IPS-18c (cell line): ENCODE data around the gene TGFA.

Experiments
- H3K4me3 ChIP-seq: 2 replicates; pipeline ENCODE4 v1.7.0; 2013; ENCODE audit warnings: low read depth, mild to moderate bottlenecking, low read length, moderate library complexity; ENCODE audit not compliant: insufficient read depth
- H3K9me3 ChIP-seq: one replicate; pipeline ENCODE4 v1.6.1; 2013; ENCODE audit warnings: mild to moderate bottlenecking, low read length, moderate library complexity; ENCODE audit not compliant: control insufficient read depth, insufficient read depth

Gene TGFA

GRCh38 chr2:70511971-70512729 lies 41.5 kb downstream of the TGFA start:
- H3K9me3 ChIP-seq = no peaks in the 10 kb centered on the region
- no peak overlapping the region for H3K4me3 ChIP-seq

GRCh38 chr2:70510313-70510712 lies 43.3 kb downstream of the TGFA start:
- no peaks in the 10 kb centered on the region for H3K9me3 ChIP-seq
- H3K4me3 ChIP-seq = no peak overlapping the region

- Histone ChIP-seq H3K9me3 (no peaks in the 10 kb centered on the region), H3K4me3 (no peak overlapping the region)
Measured at GRCh38 chr2:70509565-70509964, 44.1 kb downstream of the TGFA start.

- Histone ChIP-seq H3K9me3 (no peaks in the 10 kb centered on the region), H3K4me3 (no peak overlapping the region)
Measured at GRCh38 chr2:70508711-70509462, 44.7 kb downstream of the TGFA start.

- Histone ChIP-seq H3K4me3 (no peak overlapping the region), H3K9me3 (no peaks in the 10 kb centered on the region)
Measured at GRCh38 chr2:70505613-70506391, 47.8 kb downstream of the TGFA start.

- H3K9me3 ChIP-seq = no peaks in the 10 kb centered on the region
- H3K4me3 ChIP-seq = no peak overlapping the region
Measured at GRCh38 chr2:70504750-70505149, 48.9 kb downstream of the TGFA start.

GRCh38 chr2:70503896-70504295 lies 49.7 kb downstream of the TGFA start:
- no peak overlapping the region for H3K4me3 ChIP-seq
- no peaks in the 10 kb centered on the region for H3K9me3 ChIP-seq

GRCh38 chr2:70501728-70502127 lies 51.9 kb downstream of the TGFA start:
- Histone ChIP-seq H3K9me3 (no peaks in the 10 kb centered on the region), H3K4me3 (no peak overlapping the region)

GRCh38 chr2:70501215-70501614 lies 52.4 kb downstream of the TGFA start:
- H3K9me3 ChIP-seq = no peaks in the 10 kb centered on the region
- no peak overlapping the region for H3K4me3 ChIP-seq

- H3K4me3 ChIP-seq = no peak overlapping the region
- no peaks in the 10 kb centered on the region for H3K9me3 ChIP-seq
Measured at GRCh38 chr2:70499253-70499652, 54.4 kb downstream of the TGFA start.

GRCh38 chr2:70498528-70498927 lies 55.1 kb downstream of the TGFA start:
- no peak overlapping the region for H3K4me3 ChIP-seq
- no peaks in the 10 kb centered on the region for H3K9me3 ChIP-seq

GRCh38 chr2:70498054-70498453 lies 55.6 kb downstream of the TGFA start:
- H3K9me3 ChIP-seq = no peaks in the 10 kb centered on the region
- H3K4me3 ChIP-seq = no peak overlapping the region

GRCh38 chr2:70496819-70497218 lies 56.8 kb downstream of the TGFA start:
- no peak overlapping the region for H3K4me3 ChIP-seq
- H3K9me3 ChIP-seq = no peaks in the 10 kb centered on the region

- H3K9me3 ChIP-seq = no peaks in the 10 kb centered on the region
- H3K4me3 ChIP-seq = no peak overlapping the region
Measured at GRCh38 chr2:70494293-70494886, 59.2 kb downstream of the TGFA start.

- Histone ChIP-seq H3K9me3 (no peaks in the 10 kb centered on the region), H3K4me3 (no peak overlapping the region)
Measured at GRCh38 chr2:70490381-70490780, 63.2 kb downstream of the TGFA start.

GRCh38 chr2:70489165-70489564 lies 64.5 kb downstream of the TGFA start:
- Histone ChIP-seq H3K4me3 (no peak overlapping the region), H3K9me3 (no peaks in the 10 kb centered on the region)

- no peak overlapping the region for H3K4me3 ChIP-seq
Measured at GRCh38 chr2:70484086-70484485, 69.5 kb downstream of the TGFA start.

More at GRCh38 chr2:70484086-70484485, 69.5 kb downstream of the TGFA start:
- H3K9me3 ChIP-seq = no peaks in the 10 kb centered on the region
